GM19035 (cell line): ENCODE results near the gene ELOB.

Source experiments
- ATAC-seq: cut with Tn5 transposase; IDR thresholded peaks from one replicate; pipeline ENCODE4 v1.9.1; 2021; ENCODE audit not compliant: unreplicated experiment

The ELOB gene

GRCh38 chr16:2811703-2812471, 34.8 kb upstream of the ELOB start:
- ATAC-seq: no peak

- ATAC-seq: no peak
Measured at GRCh38 chr16:2810651-2811050, 33.6 kb upstream of the ELOB start.

GRCh38 chr16:2809149-2809760, 32.2 kb upstream of the ELOB start:
- no peak for ATAC-seq

GRCh38 chr16:2808181-2808580, 31.1 kb upstream of the ELOB start:
- no peak for ATAC-seq

DNA sequence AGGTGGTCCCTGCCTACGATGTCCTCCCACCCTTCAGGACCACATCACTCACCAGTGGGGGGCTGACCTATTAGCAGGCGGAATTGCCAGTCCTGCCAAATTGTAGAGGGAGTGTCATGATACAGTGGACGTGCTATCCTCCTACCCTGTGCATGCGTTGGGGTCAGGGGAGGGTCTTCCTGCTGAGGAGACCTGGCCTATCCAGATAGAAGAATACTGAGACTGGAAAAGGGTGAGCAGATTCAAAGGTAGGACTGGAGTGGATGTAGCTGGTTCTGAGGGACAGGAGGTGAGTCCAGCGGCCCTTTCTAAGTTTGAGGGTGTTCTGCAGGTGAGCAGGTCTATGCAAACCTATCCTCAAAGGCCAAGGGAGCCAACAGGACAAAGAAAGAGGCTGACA, 29.2 kb upstream of the ELOB start:
- no peak for ATAC-seq

DNA sequence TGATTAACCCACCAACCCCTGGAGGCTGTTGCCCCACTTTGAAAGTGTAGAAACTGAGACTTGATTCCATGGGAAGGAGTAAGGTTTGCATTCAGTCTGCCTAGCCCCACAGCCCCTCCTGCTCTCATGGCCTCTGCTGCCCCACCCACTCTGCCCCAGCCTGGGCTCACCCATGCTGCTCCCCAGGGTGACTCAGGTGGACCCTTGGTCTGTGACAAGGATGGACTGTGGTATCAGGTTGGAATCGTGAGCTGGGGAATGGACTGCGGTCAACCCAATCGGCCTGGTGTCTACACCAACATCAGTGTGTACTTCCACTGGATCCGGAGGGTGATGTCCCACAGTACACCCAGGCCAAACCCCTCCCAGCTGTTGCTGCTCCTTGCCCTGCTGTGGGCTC, 27.6 kb upstream of the ELOB start:
- ATAC-seq: no peak

DNA sequence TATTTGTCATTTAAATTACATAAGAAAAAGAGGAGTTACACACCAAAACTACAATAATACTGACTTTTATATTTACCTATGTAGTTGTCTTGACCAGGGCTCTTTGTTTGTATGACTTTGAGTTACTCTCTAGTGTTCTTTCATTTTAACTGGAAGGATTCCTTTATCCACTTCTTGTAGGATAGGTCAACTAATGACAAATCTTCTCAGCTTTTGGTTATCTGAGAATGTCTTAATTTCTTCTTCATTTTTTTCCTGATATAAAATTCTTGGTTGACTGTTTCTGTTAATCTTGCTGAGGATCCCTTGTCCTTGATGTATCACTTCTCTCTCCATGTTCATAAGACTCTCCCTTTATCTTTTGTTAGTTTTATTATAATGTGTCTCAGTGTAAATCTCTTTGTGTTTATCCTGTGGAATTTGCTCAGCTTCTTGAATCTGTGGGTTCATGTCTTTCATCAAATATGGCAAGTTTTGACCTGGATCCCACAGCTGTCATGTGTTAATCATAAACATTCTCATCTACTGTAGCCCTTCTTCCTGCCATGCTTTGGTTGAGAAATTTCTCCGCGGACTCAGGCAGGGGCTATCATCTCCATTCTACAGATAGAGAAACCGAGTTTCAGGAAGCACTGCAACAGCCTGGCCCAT, 26.6 kb upstream of the ELOB start:
- no peak for ATAC-seq

DNA sequence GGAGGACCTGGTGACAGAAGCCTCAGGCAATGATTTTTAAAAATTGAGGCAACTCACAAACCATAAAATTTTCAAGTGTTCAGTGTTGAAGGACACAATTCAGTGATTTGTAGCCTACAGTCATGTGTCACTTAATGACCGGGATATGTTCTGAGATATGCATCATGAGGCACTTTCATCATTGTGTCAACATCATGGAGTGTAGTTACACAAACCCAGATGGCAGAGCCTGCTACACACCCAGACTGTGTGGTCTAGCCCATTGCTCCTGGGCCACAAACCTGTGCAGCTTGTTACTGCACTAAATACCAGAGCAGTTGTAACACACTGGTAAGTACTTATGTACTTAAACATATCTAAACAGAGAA, 22.8 kb upstream of the ELOB start:
- ATAC-seq: no peak

GRCh38 chr16:2799205-2799858, 22.3 kb upstream of the ELOB start:
- no peak for ATAC-seq

- ATAC-seq: no peak
Measured at GRCh38 chr16:2798723-2799204, 21.7 kb upstream of the ELOB start.

GRCh38 chr16:2795395-2796143, 18.5 kb upstream of the ELOB start:
- no peak for ATAC-seq

DNA sequence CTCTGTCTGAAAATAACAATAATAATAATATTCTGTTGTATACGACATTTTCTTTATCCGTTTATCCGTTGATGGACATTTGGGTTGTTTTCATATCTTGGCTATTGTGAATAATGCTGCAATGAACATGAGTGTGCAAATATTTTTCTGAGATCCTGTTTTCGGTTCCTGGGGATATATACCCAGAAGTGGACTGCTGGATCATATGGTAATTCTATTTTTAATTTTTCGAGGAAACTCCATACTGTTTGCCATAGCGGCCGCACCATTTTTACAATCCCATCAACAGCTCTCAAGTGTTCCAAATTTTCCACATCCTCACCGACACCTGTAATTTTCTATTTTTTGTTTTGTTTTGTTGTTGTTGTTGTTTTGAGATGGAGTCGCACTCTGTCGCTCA, 15.9 kb upstream of the ELOB start:
- ATAC-seq: no peak

- no peak for ATAC-seq
Measured at GRCh38 chr16:2791174-2791573, 14.1 kb upstream of the ELOB start.

DNA sequence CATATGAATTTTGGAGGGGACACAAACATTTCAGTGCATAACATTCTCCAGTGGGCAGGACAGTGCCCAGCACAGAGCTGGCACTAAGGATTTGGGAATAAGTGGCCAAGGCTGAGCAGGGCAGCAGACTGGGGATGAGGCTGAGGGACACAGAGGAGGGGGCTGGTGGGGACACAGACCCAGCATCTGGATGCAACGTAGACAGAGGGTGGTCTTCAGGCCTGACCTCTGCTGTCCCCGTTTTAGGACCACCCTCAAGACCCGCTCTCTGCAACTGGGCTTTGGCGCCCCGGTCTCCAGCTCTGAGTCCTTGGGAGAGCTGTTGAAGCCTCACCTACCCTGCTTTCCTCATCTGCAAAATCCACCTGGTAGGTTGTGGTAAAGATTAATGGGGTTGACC, 13.6 kb upstream of the ELOB start:
- no peak for ATAC-seq

DNA sequence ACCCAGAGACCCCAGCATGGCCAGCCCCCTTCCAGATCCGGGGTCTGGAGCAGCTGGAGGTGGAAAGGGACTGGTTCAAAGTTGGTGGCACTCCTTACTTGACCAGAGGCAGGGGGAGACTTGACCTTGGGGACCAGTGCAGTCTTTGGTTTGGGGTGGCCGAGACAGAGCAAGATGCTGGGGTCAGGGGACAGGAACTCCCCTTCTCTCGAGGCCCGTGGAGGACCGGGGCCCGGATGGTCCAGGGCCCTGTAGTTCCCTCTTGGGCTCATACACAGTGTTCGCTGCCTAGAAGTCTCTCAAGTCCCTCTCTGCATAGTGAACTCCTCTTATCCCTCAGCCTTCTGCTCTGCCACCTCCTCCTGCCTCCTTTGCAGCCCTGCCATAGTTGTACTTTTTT, 10.9 kb upstream of the ELOB start:
- ATAC-seq: no peak

GRCh38 chr16:2787406-2787805, 10.3 kb upstream of the ELOB start, which contains the start of gene PRSS33:
Gene PRSS33 (minus strand): TSS chr16:2787560. CDS start chr16:2786547, 1,013 bp downstream.
- ATAC-seq: no peak

GRCh38 chr16:2786826-2787151, 9.7 kb upstream of the ELOB start:
- no peak for ATAC-seq

GRCh38 chr16:2786061-2786825, 9.2 kb upstream of the ELOB start:
- ATAC-seq: no peak

GRCh38 chr16:2785101-2785991, 8.3 kb upstream of the ELOB start:
- no peak for ATAC-seq
